TTC549 (cell line): ENCODE data around the gene MLXIP.

Experiments used
- FAIRE-seq: peaks from 2 replicates; lab custom pipeline; 2012; peaks lifted over from hg19 to GRCh38; lab: Jason Lieb, UNC

Gene MLXIP

GRCh38 chr12:122189626-122190475, 111.3 kb downstream of the MLXIP start:
- FAIRE-seq = no peak

DNA sequence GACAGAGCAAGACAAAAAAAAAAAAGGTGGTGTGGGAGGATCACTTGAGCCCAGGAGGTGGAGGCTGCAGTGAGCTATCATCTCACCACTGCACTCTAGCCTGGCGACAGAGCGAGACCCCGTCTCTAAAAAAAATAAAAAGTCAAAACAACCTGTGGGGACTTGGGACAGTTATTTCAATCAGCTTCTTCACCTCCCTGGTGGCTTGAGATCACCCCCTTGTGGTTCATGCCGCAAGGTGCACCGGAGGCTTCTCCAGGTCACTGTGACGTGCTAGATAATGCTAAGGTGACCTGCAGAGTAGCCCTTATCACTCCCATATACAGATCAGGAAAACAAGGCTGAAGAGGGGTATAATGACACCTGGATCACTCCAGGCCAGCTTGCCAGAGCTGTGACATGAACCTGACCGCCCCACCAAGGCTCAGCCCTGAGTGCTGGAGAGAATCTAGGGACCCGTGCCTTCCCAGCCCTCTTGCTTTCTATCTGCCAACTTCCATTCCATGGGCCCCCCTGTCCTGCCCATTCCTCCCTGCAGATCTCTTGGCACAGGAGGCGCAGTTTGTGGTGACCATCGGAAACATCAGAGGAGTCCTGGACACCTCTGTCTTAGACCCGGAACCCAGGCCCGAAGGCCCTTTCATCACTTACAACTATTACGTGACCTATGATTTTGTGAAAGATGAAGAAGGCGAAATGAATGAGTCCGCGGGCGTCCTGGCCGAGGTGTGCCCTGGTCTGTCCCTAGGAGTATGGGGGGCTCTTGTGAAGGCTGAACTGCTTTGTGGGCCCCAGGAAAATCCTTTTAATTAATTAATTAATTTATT, 112.5 kb downstream of the MLXIP start:
- no peak for FAIRE-seq

GRCh38 chr12:122192441-122192840, 113.9 kb downstream of the MLXIP start:
- no peak for FAIRE-seq

DNA sequence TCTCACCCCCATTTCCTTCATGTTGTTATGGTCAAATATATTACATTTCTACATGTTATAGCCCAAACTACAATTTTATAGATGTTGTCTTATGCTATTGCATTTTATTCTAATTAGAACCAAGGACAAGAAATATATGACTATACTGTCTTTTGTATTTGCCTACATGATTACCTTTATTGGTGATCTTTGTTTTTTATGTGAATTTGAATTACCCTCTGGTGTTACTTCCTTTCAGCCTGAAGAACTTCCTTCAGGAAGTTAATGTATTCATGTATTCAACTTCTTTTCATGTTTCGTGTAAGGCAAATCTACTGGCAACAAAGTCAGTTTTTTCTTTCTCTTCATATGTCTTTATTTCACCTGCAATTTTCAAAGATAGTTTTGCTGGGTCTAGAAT, 116.2 kb downstream of the MLXIP start:
- FAIRE-seq = no peak

DNA sequence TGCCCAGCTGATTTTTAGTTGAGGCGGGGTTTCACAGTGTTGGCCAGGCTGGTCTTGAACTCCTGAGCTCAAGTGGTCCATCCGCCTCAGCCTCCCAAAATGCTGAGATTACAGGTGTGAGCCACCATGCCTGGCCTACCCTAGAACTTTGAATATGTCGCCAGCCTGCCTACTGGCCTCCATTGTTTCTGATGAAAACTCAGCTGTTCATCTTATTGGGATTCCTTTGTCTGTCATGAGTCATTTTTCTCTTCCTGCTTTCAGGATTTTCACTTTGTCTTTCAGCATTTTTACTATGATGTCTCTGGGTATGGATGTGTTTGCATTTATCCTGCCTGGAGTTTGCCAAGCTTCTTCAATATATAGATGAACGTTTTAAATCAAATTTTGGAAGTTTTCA, 116.8 kb downstream of the MLXIP start:
- FAIRE-seq = no peak
